A673 (cell line): ENCODE results near the gene SSH2.

Source experiments
- EZH2 ChIP-seq: fragments of 200-600 bp; sonication (generic); IDR thresholded peaks from 2 replicates; pipeline ENCODE4 v1.6.1; 2017; ENCODE audit warnings: borderline replicate concordance, low read depth, mild to moderate bottlenecking, mixed read lengths, antibody characterized with exemption, low read length; ENCODE audit not compliant: poor library complexity, severe bottlenecking
- TF ChIP-seq, protein P1 (sequence below): fragments of 300-800, 200-600 bp; sonication (generic); conservative IDR thresholded peaks from 2 replicates; pipeline ENCODE4 v1.5.1; 2017; ENCODE audit warnings: low read depth, mild to moderate bottlenecking, antibody characterized with exemption, low read length, moderate library complexity, mixed read lengths

DNA sequence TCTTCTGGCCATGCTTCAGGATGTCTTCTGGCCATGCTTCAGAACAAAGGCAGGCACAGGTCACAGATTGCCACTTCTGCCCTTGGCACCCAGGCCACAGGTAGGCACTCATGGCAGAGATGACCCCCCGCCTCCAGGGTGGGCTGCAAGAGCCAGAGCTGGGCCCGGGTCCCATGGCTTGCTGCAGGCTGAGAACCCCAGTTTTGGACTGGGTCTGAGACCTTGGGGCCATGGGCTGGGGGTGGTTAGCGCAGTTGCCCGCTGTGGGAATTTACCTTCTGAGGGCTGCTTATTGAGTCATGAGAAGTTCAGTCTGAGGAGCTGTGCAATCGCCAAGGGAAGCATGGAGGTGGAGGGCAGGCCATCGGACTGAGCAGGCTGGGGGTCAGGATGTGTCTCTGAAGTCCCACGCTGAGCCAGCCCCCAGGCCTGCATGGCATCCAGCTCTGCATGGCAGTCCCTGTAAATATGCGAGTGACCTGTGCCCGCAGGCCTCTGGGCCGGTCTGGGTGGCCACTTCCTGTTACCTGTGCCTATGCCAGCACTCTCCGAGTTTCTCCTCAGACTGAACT lies 335.4 kb downstream of the SSH2 start:
- TF ChIP-seq EZH2, result no peak
- TF ChIP-seq, protein P1, sequence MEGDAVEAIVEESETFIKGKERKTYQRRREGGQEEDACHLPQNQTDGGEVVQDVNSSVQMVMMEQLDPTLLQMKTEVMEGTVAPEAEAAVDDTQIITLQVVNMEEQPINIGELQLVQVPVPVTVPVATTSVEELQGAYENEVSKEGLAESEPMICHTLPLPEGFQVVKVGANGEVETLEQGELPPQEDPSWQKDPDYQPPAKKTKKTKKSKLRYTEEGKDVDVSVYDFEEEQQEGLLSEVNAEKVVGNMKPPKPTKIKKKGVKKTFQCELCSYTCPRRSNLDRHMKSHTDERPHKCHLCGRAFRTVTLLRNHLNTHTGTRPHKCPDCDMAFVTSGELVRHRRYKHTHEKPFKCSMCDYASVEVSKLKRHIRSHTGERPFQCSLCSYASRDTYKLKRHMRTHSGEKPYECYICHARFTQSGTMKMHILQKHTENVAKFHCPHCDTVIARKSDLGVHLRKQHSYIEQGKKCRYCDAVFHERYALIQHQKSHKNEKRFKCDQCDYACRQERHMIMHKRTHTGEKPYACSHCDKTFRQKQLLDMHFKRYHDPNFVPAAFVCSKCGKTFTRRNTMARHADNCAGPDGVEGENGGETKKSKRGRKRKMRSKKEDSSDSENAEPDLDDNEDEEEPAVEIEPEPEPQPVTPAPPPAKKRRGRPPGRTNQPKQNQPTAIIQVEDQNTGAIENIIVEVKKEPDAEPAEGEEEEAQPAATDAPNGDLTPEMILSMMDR, result 0 out of 2 replicates have a peak, but pooled peaks have one; percentile 7
